HCT116 (cell line): ENCODE measurements around the gene PRKAG2. TPM values are rescaled to one million over a fixed set of nuclear protein-coding genes. Genes with fewer than 3 reads are reported as not detected.

ENCODE experiments used
- ATAC-seq: fragments of 200-7000 bp; cut with Tn5 transposase; 2 replicates; pipeline ENCODE4 v1.9.1; 2020; ENCODE audit warnings: mild to moderate bottlenecking, moderate library complexity
- BruUV-seq: library from RNA; stranded (reverse); fragments of 400-500 nt; replicated peaks from 2 replicates; lab custom pipeline; 2021; lab: Mats Ljungman, UMichigan
- CTCF ChIA-PET: fragments of 300-600 bp; sonication (Branson Sonifier 250); formaldehyde crosslinking; loops from one replicate; lab custom pipeline; 2021; ENCODE audit warnings: antibody characterized with exemption; lab: Charles Lee
- POLR2A ChIA-PET: fragments of 300-600, 350-600 bp; sonication (Branson Sonifier 250); formaldehyde crosslinking; loops from one replicate; lab custom pipeline; 2021; ENCODE audit warnings: antibody characterized with exemption; lab: Charles Lee
- RAD21 ChIA-PET, 2 experiments: fragments of 300-600 bp; sonication (Branson Sonifier 250); formaldehyde crosslinking; loops; one replicate each; lab custom pipeline; 2023; ENCODE audit warnings: low total read pairs in 2 of 2; ENCODE audit not compliant: uncharacterized antibody in 2 of 2, unreplicated experiment in 2 of 2, low non-redundant PET in 1 of 2; lab: Charles Lee
- DNase-seq: peaks from one replicate; pipeline ENCODE4 v3.0.0-alpha.2; 2010; ENCODE audit warnings: low read depth, low spot score
- H2AFZ ChIP-seq: fragments of 200-600 bp; shearing (Covaris generic), sonication (generic); 2 replicates; pipeline ENCODE4 v1.6.1; 2017; ENCODE audit warnings: low read depth, mixed run types, mixed read lengths, antibody characterized with exemption, low read length; ENCODE audit not compliant: poor library complexity, severe bottlenecking
- H3K27ac ChIP-seq: 2 replicates; pipeline ENCODE4 v1.5.1; 2012; ENCODE audit warnings: low read depth, low read length
- H3K27me3 ChIP-seq: fragments of 200-600 bp; sonication (generic); 2 replicates; pipeline ENCODE4 v1.6.1; 2016; ENCODE audit warnings: mixed run types, low read length, mixed read lengths; ENCODE audit not compliant: insufficient read depth
- H3K36me3 ChIP-seq, 2 experiments: fragments of 200-500 bp in 1 of 2; fragments of 200-600 bp in 1 of 2; sonication (Bioruptor generic) in 1 of 2; sonication (generic) in 1 of 2; 2 replicates each; pipeline versions ENCODE4 v1.5.1 to v1.6.1; 2014 to 2016; ENCODE audit warnings: low read length in 2 of 2, inconsistent platforms in 1 of 2, mixed read lengths in 1 of 2, mixed run types in 1 of 2; ENCODE audit not compliant: insufficient read depth in 2 of 2, control insufficient read depth in 1 of 2
- H3K4me1 ChIP-seq, 2 experiments: fragments of 200-600 bp in 1 of 2; sonication (generic) in 1 of 2; 2 replicates each; pipeline versions ENCODE4 v1.5.1 to v1.6.1; 2012 to 2017; ENCODE audit warnings: low read length in 2 of 2, inconsistent platforms in 1 of 2, mild to moderate bottlenecking in 1 of 2, mixed read lengths in 1 of 2, mixed run types in 1 of 2, moderate library complexity in 1 of 2; ENCODE audit not compliant: insufficient read depth in 2 of 2, control insufficient read depth in 1 of 2
- H3K4me2 ChIP-seq: fragments of 200-600 bp; sonication (generic); 2 replicates; pipeline ENCODE4 v1.6.1; 2017; ENCODE audit warnings: mixed run types, low read length, mixed read lengths
- H3K4me3 ChIP-seq, 2 experiments: fragments of 200-600 bp in 1 of 2; sonication (generic) in 1 of 2; replicated peaks in 1 of 2; 2 replicates each; pipeline ENCODE4 v1.5.1; 2011 to 2016; ENCODE audit warnings: low read length in 2 of 2, control low read depth in 1 of 2, low read depth in 1 of 2, mild to moderate bottlenecking in 1 of 2, mixed read lengths in 1 of 2, mixed run types in 1 of 2
- H3K79me2 ChIP-seq: fragments of 200-600 bp; sonication (generic); 2 replicates; pipeline ENCODE4 v1.6.1; 2017; ENCODE audit warnings: mild to moderate bottlenecking, mixed run types, low read length, moderate library complexity, mixed read lengths; ENCODE audit not compliant: insufficient read depth
- H3K9ac ChIP-seq: fragments of 200-600 bp; sonication (generic); 2 replicates; pipeline ENCODE4 v1.6.1; 2016; ENCODE audit warnings: low read length, mixed read lengths
- H3K9me2 ChIP-seq: fragments of 200-600 bp; sonication (generic), shearing (Covaris generic); 2 replicates; pipeline ENCODE4 v1.6.1; 2017; ENCODE audit warnings: mixed run types, mild to moderate bottlenecking, moderate library complexity; ENCODE audit not compliant: insufficient read depth
- H3K9me3 ChIP-seq, 2 experiments: fragments of 200-500 bp in 1 of 2; fragments of 200-600 bp in 1 of 2; sonication (Bioruptor generic) in 1 of 2; sonication (generic) in 1 of 2; 2 replicates each; pipeline ENCODE4 v1.6.1; 2014 to 2017; ENCODE audit warnings: low read length in 2 of 2, mixed read lengths in 2 of 2, inconsistent platforms in 1 of 2, low read depth in 1 of 2, mild to moderate bottlenecking in 1 of 2, mixed run types in 1 of 2, moderate library complexity in 1 of 2; ENCODE audit not compliant: control insufficient read depth in 1 of 2, insufficient read depth in 1 of 2
- H4K20me1 ChIP-seq: fragments of 200-600 bp; sonication (generic), shearing (Covaris generic); 2 replicates; pipeline ENCODE4 v1.6.1; 2017; ENCODE audit warnings: mixed run types, mild to moderate bottlenecking, moderate library complexity; ENCODE audit not compliant: insufficient read depth
- EZH2phosphoT487 ChIP-seq: fragments of 200-600 bp; IDR thresholded peaks from 2 replicates; pipeline ENCODE4 v1.6.1; 2018; ENCODE audit warnings: antibody characterized with exemption, borderline replicate concordance
- FOSL1 ChIP-seq: IDR thresholded peaks from 2 replicates; pipeline ENCODE4 v1.6.1; 2012; ENCODE audit warnings: low read depth
- SIN3A ChIP-seq: IDR thresholded peaks from 2 replicates; pipeline ENCODE4 v1.6.1; 2012; ENCODE audit warnings: low read depth
- SP1 ChIP-seq: IDR thresholded peaks from 2 replicates; pipeline ENCODE4 v1.6.1; 2012; ENCODE audit warnings: low read depth
- SRF ChIP-seq: IDR thresholded peaks from 2 replicates; pipeline ENCODE4 v1.6.1; 2012; ENCODE audit warnings: low read depth
- TCF7L2 ChIP-seq: IDR thresholded peaks from 2 replicates; pipeline ENCODE4 v1.7.0; 2011; ENCODE audit warnings: borderline replicate concordance, inconsistent platforms; ENCODE audit not compliant: insufficient read depth, insufficient read length; ENCODE audit errors: extremely low read depth
- ZFX ChIP-seq: fragments of 450-650 bp; IDR thresholded peaks from 2 replicates; pipeline ENCODE4 v1.6.1; 2017
- intact Hi-C: fragments of 100-400 bp; cut with micrococcal nuclease; formaldehyde crosslinking; loops from 2 replicates; pipeline ENCODE4 v1.10.0; 2022
- total RNA-seq: library from RNA; stranded (reverse); gene quantifications from one replicate; pipeline ENCODE4 v1.2.1, GENCODE V29; 2021; ENCODE audit not compliant: unreplicated experiment
- TF ChIP-seq, protein P1 (sequence below), 3 experiments: fragments of 200-600 bp in 1 of 3; sonication (generic) in 1 of 3; IDR thresholded peaks in 2 of 3; conservative IDR thresholded peaks in 1 of 3; 2 replicates each; pipeline ENCODE4 v1.5.1; 2012 to 2017; ENCODE audit warnings: low read depth in 2 of 3, low read length in 2 of 3, antibody characterized with exemption in 1 of 3, borderline replicate concordance in 1 of 3, control low read depth in 1 of 3, mild to moderate bottlenecking in 1 of 3, mixed read lengths in 1 of 3, mixed run types in 1 of 3, moderate library complexity in 1 of 3; ENCODE audit not compliant: insufficient read depth in 1 of 3
- TF ChIP-seq, protein P2 (sequence below): IDR thresholded peaks from 2 replicates; pipeline ENCODE4 v1.6.1; 2012

PRKAG2 gene
- total RNA-seq, 1 experiment from 2014 or later, result 23.6 TPM

- H3K36me3 ChIP-seq, result no peaks in the 10 kb centered on the region
- H3K4me3 ChIP-seq, result no peak overlapping the region
- peaks cover 13 to 28% of the 10 kb centered on the region in 2 experiments for H3K4me1 ChIP-seq
- no TSS peak for BruUV-seq
- no peaks in the 10 kb centered on the region for H4K20me1 ChIP-seq
- no peak overlapping the region for H3K9ac ChIP-seq
- no peak overlapping the region for H3K27ac ChIP-seq
- no peak overlapping the region for H2AFZ ChIP-seq
- ChIA-PET RAD21 (no interaction called here), CTCF (no interaction called here), POLR2A (no interaction called here)
- H3K27me3 ChIP-seq, result no peaks in the 10 kb centered on the region
- H3K9me3 ChIP-seq, result no peaks in the 10 kb centered on the region
- TF ChIP-seq SIN3A, result no peak
- TF ChIP-seq SP1, result no peak
- TF ChIP-seq TCF7L2, result no peak
- no peak for TF ChIP-seq SRF
- no peak for TF ChIP-seq FOSL1
- intact Hi-C loops, result no loop called here
- DNase-seq (no peak), ATAC-seq (no peak)
- no peaks in the 10 kb centered on the region for H3K79me2 ChIP-seq
- no peak overlapping the region for H3K4me2 ChIP-seq
- H3K9me2 ChIP-seq, result no peaks in the 10 kb centered on the region
Observed at GRCh38 chr7:151801291-151801690, 75.6 kb downstream of the PRKAG2 start.

DNA sequence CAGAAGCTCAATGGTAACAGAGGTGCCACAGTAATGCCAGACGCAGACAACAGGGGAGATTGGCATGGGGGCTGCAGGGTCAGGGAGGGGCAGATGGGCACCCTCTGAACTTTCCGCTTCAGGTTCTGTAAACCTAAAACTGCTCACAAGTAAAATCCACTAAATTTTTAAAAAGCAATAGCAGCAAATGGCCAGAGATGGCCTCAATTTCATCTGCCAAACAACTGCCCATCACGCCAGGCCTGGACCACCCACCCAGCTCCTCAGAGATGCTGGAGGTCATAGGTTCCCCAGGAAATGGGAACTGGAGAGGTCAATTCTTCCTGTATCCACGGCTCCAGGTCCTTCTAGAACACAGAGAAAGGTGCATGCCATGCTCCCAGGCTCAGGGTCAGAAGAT lies 76.1 kb downstream of the PRKAG2 start:
- Histone ChIP-seq H3K4me3 (no peak overlapping the region), H3K36me3 (no peaks in the 10 kb centered on the region), H3K4me1 (peaks cover 17 to 32% of the 10 kb centered on the region in 2 experiments), H3K9me2 (no peaks in the 10 kb centered on the region), H2AFZ (no peak overlapping the region), H3K9me3 (no peaks in the 10 kb centered on the region), H4K20me1 (no peaks in the 10 kb centered on the region), H3K9ac (no peak overlapping the region), H3K27me3 (no peaks in the 10 kb centered on the region), H3K27ac (no peak overlapping the region), H3K79me2 (no peaks in the 10 kb centered on the region), H3K4me2 (no peak overlapping the region)
- intact Hi-C loops, result no loop called here
- BruUV-seq, result no TSS peak
- ChIA-PET CTCF (no interaction called here), POLR2A (no interaction called here), RAD21 (no interaction called here)
- ATAC-seq (no peak), DNase-seq (no peak)
- TF ChIP-seq ZFX (no peak), SP1 (no peak), SRF (no peak), EZH2phosphoT487 (no peak)
- TF ChIP-seq, protein P1, sequence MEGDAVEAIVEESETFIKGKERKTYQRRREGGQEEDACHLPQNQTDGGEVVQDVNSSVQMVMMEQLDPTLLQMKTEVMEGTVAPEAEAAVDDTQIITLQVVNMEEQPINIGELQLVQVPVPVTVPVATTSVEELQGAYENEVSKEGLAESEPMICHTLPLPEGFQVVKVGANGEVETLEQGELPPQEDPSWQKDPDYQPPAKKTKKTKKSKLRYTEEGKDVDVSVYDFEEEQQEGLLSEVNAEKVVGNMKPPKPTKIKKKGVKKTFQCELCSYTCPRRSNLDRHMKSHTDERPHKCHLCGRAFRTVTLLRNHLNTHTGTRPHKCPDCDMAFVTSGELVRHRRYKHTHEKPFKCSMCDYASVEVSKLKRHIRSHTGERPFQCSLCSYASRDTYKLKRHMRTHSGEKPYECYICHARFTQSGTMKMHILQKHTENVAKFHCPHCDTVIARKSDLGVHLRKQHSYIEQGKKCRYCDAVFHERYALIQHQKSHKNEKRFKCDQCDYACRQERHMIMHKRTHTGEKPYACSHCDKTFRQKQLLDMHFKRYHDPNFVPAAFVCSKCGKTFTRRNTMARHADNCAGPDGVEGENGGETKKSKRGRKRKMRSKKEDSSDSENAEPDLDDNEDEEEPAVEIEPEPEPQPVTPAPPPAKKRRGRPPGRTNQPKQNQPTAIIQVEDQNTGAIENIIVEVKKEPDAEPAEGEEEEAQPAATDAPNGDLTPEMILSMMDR (IDR thresholded peaks at IDR 0.05 in 2 of 3, conservative IDR thresholded peaks at IDR 0.05 in 1 of 3; ENCODE audit: borderline replicate concordance in 1 of 3, insufficient read depth in 1 of 3, low read depth in 2 of 3, low read length in 2 of 3), result no peak
- TF ChIP-seq, protein P2, sequence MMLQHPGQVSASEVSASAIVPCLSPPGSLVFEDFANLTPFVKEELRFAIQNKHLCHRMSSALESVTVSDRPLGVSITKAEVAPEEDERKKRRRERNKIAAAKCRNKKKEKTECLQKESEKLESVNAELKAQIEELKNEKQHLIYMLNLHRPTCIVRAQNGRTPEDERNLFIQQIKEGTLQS, result no peak
